HepG2 (cell line): Measurements from ENCODE around the gene ZFAND2A. TPM values are rescaled to one million over a fixed set of nuclear protein-coding genes. Genes with fewer than 3 reads are reported as not detected.

Source experiments
- ATAC-seq: fragments of 200-7000 bp; cut with Tn5 transposase; 3 replicates; pipeline ENCODE4 v1.9.1; 2020; ENCODE audit warnings: mild to moderate bottlenecking, moderate library complexity
- BruUV-seq: library from RNA; stranded (reverse); fragments of 400-500 nt; replicated peaks from 2 replicates; lab custom pipeline; 2021; lab: Mats Ljungman, UMichigan
- CTCF ChIA-PET: fragments of 300-600 bp; formaldehyde crosslinking; extraction: SDS; loops from one replicate; lab custom pipeline; 2021; ENCODE audit warnings: low total read pairs, inconsistent platforms, low intra/inter-chr PET ratio; lab: Yijun Ruan, JAX
- POLR2A ChIA-PET: fragments of 350-600 bp; sonication (Branson Sonifier 250); formaldehyde crosslinking; loops from one replicate; lab custom pipeline; 2020; ENCODE audit warnings: antibody characterized with exemption, inconsistent platforms; lab: Yijun Ruan, JAX
- DNase-seq: peaks from one replicate; pipeline ENCODE4 v3.0.0-alpha.2; 2015; ENCODE audit warnings: low spot score
- FAIRE-seq: peaks from 3 replicates; lab custom pipeline; 2011; peaks lifted over from hg19 to GRCh38; lab: Jason Lieb, UNC
- H2AFZ ChIP-seq: one replicate; pipeline ENCODE4 v1.6.1; 2011; ENCODE audit warnings: low read length, inconsistent platforms
- H3K27ac ChIP-seq: fragments of 300-600 bp; 3 replicates; pipeline ENCODE4 v1.8.0; 2011; ENCODE audit warnings: mixed run types, mild to moderate bottlenecking, mixed read lengths, low read length, inconsistent platforms; ENCODE audit not compliant: insufficient read depth; ENCODE audit errors: extremely low read length
- H3K27me3 ChIP-seq, 2 experiments: fragments of 200-600 bp in 1 of 2; 2 replicates in 1 of 2; 3 replicates in 1 of 2; pipeline versions ENCODE4 v1.6.0 to v1.8.0; 2011; ENCODE audit warnings: low read length in 2 of 2, mild to moderate bottlenecking in 2 of 2, moderate library complexity in 2 of 2, inconsistent platforms in 1 of 2; ENCODE audit not compliant: insufficient read depth in 2 of 2, control insufficient read depth in 1 of 2
- H3K36me3 ChIP-seq, 2 experiments: fragments of 200-600 bp in 1 of 2; replicated peaks in 1 of 2; 2 replicates in 1 of 2; 3 replicates in 1 of 2; pipeline versions ENCODE4 v1.5.1 to v1.8.0; 2011; ENCODE audit warnings: low read length in 2 of 2, inconsistent platforms in 1 of 2; ENCODE audit not compliant: insufficient read depth in 2 of 2, control insufficient read depth in 1 of 2
- H3K4me1 ChIP-seq: 2 replicates; pipeline ENCODE4 v1.5.1; 2012; ENCODE audit warnings: low read length, inconsistent platforms; ENCODE audit not compliant: insufficient read depth
- H3K4me2 ChIP-seq: 2 replicates; pipeline ENCODE4 v1.6.0; 2011; ENCODE audit warnings: low read depth, low read length, inconsistent platforms
- H3K4me3 ChIP-seq, 3 experiments: fragments of 200-600 bp in 1 of 3; sonication (generic), shearing (Covaris generic) in 1 of 3; replicated peaks in 1 of 3; 2 replicates each; pipeline ENCODE4 v1.5.1; 2011 to 2016; ENCODE audit warnings: low read length in 3 of 3, inconsistent platforms in 2 of 3, low read depth in 2 of 3, mild to moderate bottlenecking in 2 of 3, control low read depth in 1 of 3, mixed read lengths in 1 of 3; ENCODE audit not compliant: insufficient read depth in 1 of 3
- H3K79me2 ChIP-seq: one replicate; pipeline ENCODE4 v1.6.1; 2011; ENCODE audit warnings: low read length, inconsistent platforms; ENCODE audit not compliant: insufficient read depth
- H3K9ac ChIP-seq: 2 replicates; pipeline ENCODE4 v1.6.0; 2011; ENCODE audit warnings: mild to moderate bottlenecking, low read depth, low read length, inconsistent platforms; ENCODE audit not compliant: insufficient read depth
- H3K9me3 ChIP-seq: 2 replicates; pipeline ENCODE4 v1.5.1; 2012; ENCODE audit warnings: mild to moderate bottlenecking, low read length
- H4K20me1 ChIP-seq: 2 replicates; pipeline ENCODE4 v1.6.0; 2011; ENCODE audit warnings: inconsistent platforms, mild to moderate bottlenecking, low read length, moderate library complexity; ENCODE audit not compliant: insufficient read depth
- BATF2 ChIP-seq: sonication (generic); formaldehyde crosslinking; IDR thresholded peaks from 2 replicates; pipeline ENCODE4 v1.8.0; 2022; ENCODE audit warnings: mild to moderate bottlenecking, missing genetic modification reagents, moderate library complexity
- FOXA3 ChIP-seq: IDR thresholded peaks from 2 replicates; pipeline ENCODE4 v1.6.1; 2016; ENCODE audit warnings: missing genetic modification reagents, missing compliant biosample characterization
- HIVEP1 ChIP-seq: sonication (generic); formaldehyde crosslinking; IDR thresholded peaks from 2 replicates; pipeline ENCODE4 v1.4.0; 2020; ENCODE audit warnings: mild to moderate bottlenecking, missing genetic modification reagents
- HMG20B ChIP-seq: conservative IDR thresholded peaks from 2 replicates; pipeline ENCODE4 v1.6.1; 2016; ENCODE audit warnings: missing genetic modification reagents, missing compliant biosample characterization
- HNRNPL ChIP-seq: fragments of 200-400 bp; formaldehyde crosslinking; IDR thresholded peaks from 2 replicates; pipeline ENCODE4 v1.6.1; 2017; ENCODE audit warnings: mild to moderate bottlenecking, low read depth, low read length
- HOXA3 ChIP-seq: sonication (generic); formaldehyde crosslinking; IDR thresholded peaks from 2 replicates; pipeline ENCODE4 v1.5.0; 2020; ENCODE audit warnings: missing genetic modification reagents
- IKZF5 ChIP-seq: IDR thresholded peaks from 2 replicates; pipeline ENCODE4 v1.6.1; 2018; ENCODE audit warnings: missing genetic modification reagents, mild to moderate bottlenecking, missing compliant biosample characterization
- KAT7 ChIP-seq: IDR thresholded peaks from 2 replicates; pipeline ENCODE4 v1.6.1; 2018; ENCODE audit warnings: borderline replicate concordance, missing compliant biosample characterization
- POLR2A ChIP-seq, 2 experiments: IDR thresholded peaks; 2 replicates each; pipeline ENCODE4 v1.6.1; 2011; ENCODE audit warnings: low read depth in 2 of 2, low read length in 2 of 2, mild to moderate bottlenecking in 1 of 2, moderate library complexity in 1 of 2; ENCODE audit not compliant: insufficient read depth in 1 of 2
- PRPF4 ChIP-seq: fragments of 200-400 bp; formaldehyde crosslinking; IDR thresholded peaks from 2 replicates; pipeline ENCODE4 v1.6.1; 2016; ENCODE audit warnings: low read length, low read depth; ENCODE audit not compliant: poor library complexity, severe bottlenecking
- SRSF1 ChIP-seq: fragments of 200-400 bp; formaldehyde crosslinking; optimal IDR thresholded peaks from 2 replicates; pipeline ENCODE3; 2017; ENCODE audit warnings: mild to moderate bottlenecking, low read depth, low read length, moderate library complexity
- TBX3 ChIP-seq: fragments of 450-650 bp; IDR thresholded peaks from 2 replicates; pipeline ENCODE4 v1.6.1; 2017; ENCODE audit warnings: antibody characterized with exemption, mild to moderate bottlenecking, inconsistent platforms, borderline replicate concordance
- ZNF3 ChIP-seq: IDR thresholded peaks from 2 replicates; pipeline ENCODE4 v1.7.0; 2017; ENCODE audit warnings: inconsistent platforms
- ZNF354B ChIP-seq: sonication (generic); formaldehyde crosslinking; IDR thresholded peaks from 2 replicates; pipeline ENCODE4 v1.8.0; 2022; ENCODE audit warnings: mild to moderate bottlenecking, missing genetic modification reagents
- ZSCAN22 ChIP-seq: sonication (generic); formaldehyde crosslinking; IDR thresholded peaks from 2 replicates; pipeline ENCODE4 v1.4.0; 2020; ENCODE audit warnings: mild to moderate bottlenecking, missing genetic modification reagents
- WGBS: methylation state at CpG from one replicate; pipeline ENCODE4 v1.1.6; 2017; ENCODE audit warnings: low lambda C conversion rate; 5-methylcytosine and 5-hydroxymethylcytosine counted together
- in situ Hi-C: cut with HindIII; loops from 2 replicates; pipeline ENCODE4 v1.10.0; 2017; ENCODE audit warnings: low pct_unique_long_range_greater_than_20kb; ENCODE audit not compliant: extremely low pct_ligation_motif_present
- intact Hi-C: fragments of 100-400 bp; cut with micrococcal nuclease; formaldehyde crosslinking; loops from one replicate; pipeline ENCODE4 v1.10.0; 2022; ENCODE audit not compliant: unreplicated experiment
- polyA plus RNA-seq, 8 experiments: library from polyadenylated mRNA; depleted of rRNA in 3 of 8; stranded (reverse) in 7 of 8; unstranded in 1 of 8; fragments of >200 nt; fragmentation: Illumina TruSeq in 4 of 8; extraction: Trizol in 4 of 8; gene quantifications; 2 replicates each; pipeline versions ENCODE4 v1.2.1 to v1.2.3, GENCODE V29; 2011 to 2016; ENCODE audit warnings: low read depth in 4 of 8, missing spikeins in 1 of 8, mixed read lengths in 1 of 8; ENCODE audit not compliant: insufficient read depth in 1 of 8
- total RNA-seq, 5 experiments: library from RNA; depleted of rRNA; stranded (reverse); fragments of >200 nt; fragmentation: Illumina TruSeq; extraction: Trizol; gene quantifications; 2 replicates each; pipeline ENCODE4 v1.2.3, GENCODE V29; 2016; ENCODE audit warnings: low read depth in 1 of 5
- TF ChIP-seq, protein P1 (sequence below): sonication (generic); formaldehyde crosslinking; IDR thresholded peaks from 2 replicates; pipeline ENCODE4 v1.8.0; 2022; ENCODE audit warnings: mild to moderate bottlenecking, missing genetic modification reagents
- TF ChIP-seq, protein P2 (sequence below): sonication (generic); formaldehyde crosslinking; IDR thresholded peaks from 2 replicates; pipeline ENCODE4 v1.4.0; 2020; ENCODE audit warnings: missing genetic modification reagents

ZFAND2A gene
- total and polyA plus RNA-seq, 2 of the 13 experiments (the other 11 are each of a cell fraction or from before 2014, with no cell fraction given) = 140 to 153 TPM

DNA sequence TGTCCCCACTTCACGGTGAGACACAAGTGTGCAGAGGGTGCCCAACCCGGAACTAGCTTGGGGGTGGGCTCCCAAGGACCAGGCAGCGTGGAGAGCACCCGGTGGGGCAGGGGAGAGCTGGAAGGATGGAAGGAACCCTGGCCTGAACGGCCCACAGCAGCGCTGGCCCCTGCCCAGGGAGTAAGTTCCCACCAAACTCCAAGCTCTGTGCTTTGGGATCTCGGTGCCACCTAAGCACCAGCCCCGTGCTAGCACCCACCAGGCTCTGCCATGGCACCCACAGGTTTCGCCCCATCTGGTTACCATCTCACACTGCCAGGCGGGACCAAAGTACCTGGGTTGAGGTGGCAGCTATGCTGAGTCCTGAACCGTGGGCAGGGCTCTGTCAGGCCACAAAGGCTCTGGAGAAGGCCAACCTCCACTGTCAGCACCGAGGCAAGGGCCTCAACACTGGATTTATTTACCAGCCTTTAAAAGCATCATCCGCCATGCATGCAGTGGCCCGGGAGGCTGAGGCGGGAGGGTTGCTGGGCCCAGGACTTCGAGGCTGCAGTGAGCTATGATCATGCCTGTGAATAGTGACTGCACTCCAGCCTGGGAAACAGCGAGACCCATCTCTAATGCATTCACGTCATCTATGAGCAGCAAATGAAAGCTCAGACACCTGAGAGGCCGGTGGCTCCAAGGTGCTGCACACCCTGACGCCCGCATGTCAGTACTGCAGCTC, 56.0 kb downstream of the ZFAND2A start (continued):
- TF ChIP-seq, protein P1, sequence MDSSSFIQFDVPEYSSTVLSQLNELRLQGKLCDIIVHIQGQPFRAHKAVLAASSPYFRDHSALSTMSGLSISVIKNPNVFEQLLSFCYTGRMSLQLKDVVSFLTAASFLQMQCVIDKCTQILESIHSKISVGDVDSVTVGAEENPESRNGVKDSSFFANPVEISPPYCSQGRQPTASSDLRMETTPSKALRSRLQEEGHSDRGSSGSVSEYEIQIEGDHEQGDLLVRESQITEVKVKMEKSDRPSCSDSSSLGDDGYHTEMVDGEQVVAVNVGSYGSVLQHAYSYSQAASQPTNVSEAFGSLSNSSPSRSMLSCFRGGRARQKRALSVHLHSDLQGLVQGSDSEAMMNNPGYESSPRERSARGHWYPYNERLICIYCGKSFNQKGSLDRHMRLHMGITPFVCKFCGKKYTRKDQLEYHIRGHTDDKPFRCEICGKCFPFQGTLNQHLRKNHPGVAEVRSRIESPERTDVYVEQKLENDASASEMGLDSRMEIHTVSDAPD (CRISPR knock-in tag) = no peak
- TF ChIP-seq HNRNPL = 0 out of 2 replicates have a peak, but pooled peaks have one; percentile 36
- TF ChIP-seq HOXA3 (CRISPR knock-in tag) = no peak
- TF ChIP-seq KAT7 (CRISPR knock-in tag) = no peak
- no peak for TF ChIP-seq SRSF1

DNA sequence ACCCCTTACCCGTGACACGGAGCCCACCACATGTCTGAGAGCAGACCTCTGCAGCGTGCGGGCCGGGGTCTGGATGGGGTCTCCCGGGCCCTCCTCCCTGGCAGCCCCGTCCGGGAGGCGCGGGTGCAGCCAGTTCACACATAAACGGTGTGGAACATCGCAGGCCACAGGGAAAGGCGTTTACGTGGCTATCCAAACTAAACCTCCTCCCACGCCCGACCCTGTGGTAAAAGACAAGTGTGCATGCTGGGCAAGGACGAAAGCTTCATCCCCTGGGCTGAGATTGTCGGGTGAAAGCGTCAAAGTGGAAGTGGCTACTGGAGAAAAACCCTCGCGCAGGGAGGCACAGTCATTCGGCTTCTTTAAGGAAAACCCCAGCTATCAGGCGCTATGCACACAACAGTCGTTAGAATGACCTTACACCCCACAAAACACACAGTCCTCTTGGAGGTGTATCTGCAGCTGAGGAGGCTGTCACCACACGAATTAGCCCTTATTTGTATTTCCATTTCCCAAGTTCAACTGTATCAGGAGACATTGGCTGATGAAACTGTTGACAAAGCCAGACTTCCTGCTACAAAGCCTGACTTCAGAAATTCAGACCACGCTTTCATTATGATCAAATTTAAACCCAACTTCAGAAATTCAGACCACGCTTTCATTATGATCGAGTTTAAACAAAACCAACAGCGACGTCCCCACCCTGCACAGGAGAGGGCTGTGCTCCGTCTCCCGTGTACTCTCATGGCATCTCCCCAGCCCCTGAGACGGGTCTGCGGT, 56.8 kb downstream of the ZFAND2A start:
- ChIA-PET CTCF (no interaction called here), POLR2A (interaction anchor here (1.7 to 5.1 kb wide), 5 partner anchors 11 to 67 kb away, joined by 8 to 59 read pairs (median 19); partner anchors contain the start of gene GPER1)
- Histone ChIP-seq H3K27ac (no peak overlapping the region), H4K20me1 (no peaks in the 10 kb centered on the region), H3K79me2 (peaks cover 24% of the 10 kb centered on the region), H3K4me3 (no peak overlapping the region), H3K4me1 (peaks cover 34% of the 10 kb centered on the region), H3K9me3 (no peaks in the 10 kb centered on the region), H3K4me2 (no peak overlapping the region), H3K36me3 (peaks cover 7 to 14% of the 10 kb centered on the region in 2 experiments; a peak in 4 of 5 replicates), H2AFZ (no peak overlapping the region), H3K9ac (no peak overlapping the region), H3K27me3 (no peaks in the 10 kb centered on the region)
- ATAC-seq (peak; percentile 22; the same call in 2 of the 3 replicates), DNase-seq (peak; percentile 41), FAIRE-seq (peak; percentile 40)
- intact Hi-C loops (loop anchor here (2.0 kb wide), 1 partner anchor 74 kb away; no protein-coding TSS in a partner anchor), in situ Hi-C loops (no loop called here)
- BruUV-seq = no TSS peak
- 85% methylated on average over 24 of the region's 34 CpGs for WGBS
- TF ChIP-seq FOXA3 (CRISPR knock-in tag) (peak; percentile 48; the same call in 1 of the 2 replicates), IKZF5 (CRISPR knock-in tag) (peak; percentile 93; the same call in 1 of the 2 replicates), BATF2 (no peak), ZSCAN22 (no peak), POLR2A (IDR thresholded peaks at IDR 0.05; ENCODE audit: insufficient read depth in 1 of 2, low read depth in 2 of 2, low read length in 2 of 2) (no peak), HMG20B (no peak), HIVEP1 (CRISPR knock-in tag) (0 out of 2 replicates have a peak, but pooled peaks have one; percentile 30), TBX3 (no peak), PRPF4 (peak; percentile 19), ZNF3 (CRISPR knock-in tag) (peak; percentile 85), ZNF354B (CRISPR knock-in tag) (no peak)
- TF ChIP-seq, protein P2, sequence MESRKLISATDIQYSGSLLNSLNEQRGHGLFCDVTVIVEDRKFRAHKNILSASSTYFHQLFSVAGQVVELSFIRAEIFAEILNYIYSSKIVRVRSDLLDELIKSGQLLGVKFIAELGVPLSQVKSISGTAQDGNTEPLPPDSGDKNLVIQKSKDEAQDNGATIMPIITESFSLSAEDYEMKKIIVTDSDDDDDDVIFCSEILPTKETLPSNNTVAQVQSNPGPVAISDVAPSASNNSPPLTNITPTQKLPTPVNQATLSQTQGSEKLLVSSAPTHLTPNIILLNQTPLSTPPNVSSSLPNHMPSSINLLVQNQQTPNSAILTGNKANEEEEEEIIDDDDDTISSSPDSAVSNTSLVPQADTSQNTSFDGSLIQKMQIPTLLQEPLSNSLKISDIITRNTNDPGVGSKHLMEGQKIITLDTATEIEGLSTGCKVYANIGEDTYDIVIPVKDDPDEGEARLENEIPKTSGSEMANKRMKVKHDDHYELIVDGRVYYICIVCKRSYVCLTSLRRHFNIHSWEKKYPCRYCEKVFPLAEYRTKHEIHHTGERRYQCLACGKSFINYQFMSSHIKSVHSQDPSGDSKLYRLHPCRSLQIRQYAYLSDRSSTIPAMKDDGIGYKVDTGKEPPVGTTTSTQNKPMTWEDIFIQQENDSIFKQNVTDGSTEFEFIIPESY = peak; percentile 61; the same call in 1 of the 2 replicates
